ENCODE data around the gene NANOS3.

- TF ChIP-seq CTCF (IDR thresholded peaks at IDR 0.05; ENCODE audit: low read depth, low read length, missing input control) (no peak), ATF3 (IDR thresholded peaks at IDR 0.05) (no peak), EGR1 (IDR thresholded peaks at IDR 0.05; ENCODE audit: low read depth in 2 of 2) (no peak), TAF1 (conservative IDR thresholded peaks at IDR 0.05) (no peak), YY1 (IDR thresholded peaks at IDR 0.05) (peak; percentile 86), SP1 (IDR thresholded peaks at IDR 0.05) (peak; percentile 8), MAX (IDR thresholded peaks at IDR 0.05) (no peak), RAD21 (IDR thresholded peaks at IDR 0.05) (peak in 1 of 2 donors; percentile 18), REST (IDR thresholded peaks at IDR 0.05) (no peak)
Measured at GRCh38 chr19:13839130-13839937, 37.6 kb upstream of the NANOS3 start.

All from liver (tissue), 3 donors.